T-cell (primary cell): ENCODE results near the gene EIF4G3. TPM values are rescaled to one million over a fixed set of nuclear protein-coding genes. Genes with fewer than 3 reads are reported as not detected.

Source experiments
- ATAC-seq, 4 experiments: fragments of 200-7000 bp in 3 of 4; fragments of 150-1000 bp in 1 of 4; cut with Tn5 transposase; replicated peaks in 1 of 4; 1 replicate in 3 of 4; 2 replicates in 1 of 4; pipeline ENCODE4 v1.10.0; 2021; ENCODE audit warnings: moderate library complexity in 3 of 4, mild to moderate bottlenecking in 2 of 4, moderate number of reproducible peaks in 1 of 4
- CTCF ChIA-PET, 2 donors: fragments of 300-600 bp; sonication (Branson Sonifier 250); formaldehyde crosslinking; loops; one replicate each; lab custom pipeline; 2022; ENCODE audit warnings: antibody characterized with exemption in 2 of 2; lab: Charles Lee
- POLR2A ChIA-PET, 2 donors: fragments of 300-600 bp; sonication (Branson Sonifier 250); formaldehyde crosslinking; loops; one replicate each; lab custom pipeline; 2022; ENCODE audit warnings: antibody characterized with exemption in 2 of 2; lab: Charles Lee
- DNase-seq, 35 experiments: peaks; one replicate each; pipeline versions ENCODE4 v3.0.0 to v3.0.0-alpha.2; 2013 to 2023
- H3K27ac ChIP-seq: one replicate; pipeline ENCODE4 v1.5.1; 2013; ENCODE audit warnings: low read length
- H3K27me3 ChIP-seq, 2 experiments: replicated peaks in 1 of 2; 1 replicate in 1 of 2; 2 replicates in 1 of 2; pipeline versions ENCODE4 v1.6.1 to v1.7.0; 2013; ENCODE audit warnings: low read length in 1 of 2, mixed read lengths in 1 of 2; ENCODE audit not compliant: control insufficient read depth in 2 of 2, insufficient read depth in 2 of 2; ENCODE audit errors: extremely low read depth in 1 of 2
- H3K36me3 ChIP-seq, 2 donors: 1 replicate in 1 of 2; 2 replicates in 1 of 2; pipeline versions ENCODE4 v1.6.1 to v1.7.0; 2013; ENCODE audit warnings: low read length in 1 of 2; ENCODE audit not compliant: control insufficient read depth in 2 of 2, insufficient read depth in 1 of 2; ENCODE audit errors: extremely low read depth in 1 of 2
- H3K4me1 ChIP-seq, 2 experiments: 1 replicate in 1 of 2; 2 replicates in 1 of 2; pipeline versions ENCODE4 v1.6.1 to v1.7.0; 2013; ENCODE audit warnings: low read length in 2 of 2, mixed read lengths in 1 of 2; ENCODE audit not compliant: insufficient read depth in 2 of 2, control insufficient read depth in 1 of 2; ENCODE audit errors: extremely low read depth in 1 of 2
- H3K4me3 ChIP-seq, 2 donors: 1 replicate in 1 of 2; 2 replicates in 1 of 2; pipeline versions ENCODE4 v1.5.1 to v1.7.0; 2013; ENCODE audit warnings: mild to moderate bottlenecking in 2 of 2, low read length in 1 of 2, moderate library complexity in 1 of 2; ENCODE audit not compliant: control insufficient read depth in 1 of 2; ENCODE audit errors: extremely low read depth in 1 of 2
- H3K9me3 ChIP-seq: 2 replicates; pipeline ENCODE4 v1.7.0; 2013
- H3K27ac Mint-ChIP-seq, 2 donors: one replicate each; pipeline ENCODE4 v1.8.0; 2020 to 2021; ENCODE audit warnings: mild to moderate bottlenecking in 2 of 2, mixed read lengths in 2 of 2
- H3K27me3 Mint-ChIP-seq, 2 donors: one replicate each; pipeline ENCODE4 v1.8.0; 2021 to 2022; ENCODE audit warnings: mixed read lengths in 2 of 2
- H3K36me3 Mint-ChIP-seq: one replicate; pipeline ENCODE4 v1.8.0; 2021; ENCODE audit warnings: mixed read lengths
- H3K4me1 Mint-ChIP-seq, 3 donors: one replicate each; pipeline ENCODE4 v1.8.0; 2020 to 2022; ENCODE audit warnings: mixed read lengths in 3 of 3, mild to moderate bottlenecking in 1 of 3
- H3K4me3 Mint-ChIP-seq, 3 donors: one replicate each; pipeline ENCODE4 v1.8.0; 2020 to 2022; ENCODE audit warnings: mild to moderate bottlenecking in 3 of 3, mixed read lengths in 3 of 3, moderate library complexity in 3 of 3
- H3K9me3 Mint-ChIP-seq, 3 donors: one replicate each; pipeline ENCODE4 v1.8.0; 2020 to 2022; ENCODE audit warnings: mixed read lengths in 3 of 3
- WGBS: methylation state at CpG from one replicate; pipeline ENCODE4 v1.1.5; 2013; ENCODE audit warnings: missing lambda C conversion rate; ENCODE audit not compliant: insufficient coverage; 5-methylcytosine and 5-hydroxymethylcytosine counted together
- total RNA-seq, 35 experiments: library from RNA in 6 of 35; stranded (reverse) in 6 of 35; fragments of 120-200 nt in 1 of 35; gene quantifications; one replicate each; pipeline versions ENCODE4 v1.2.1 to v1.2.4 and lab custom pipeline; 2013 to 2026

Gene EIF4G3
- total RNA-seq, 5 donors from 2014 or later (not counting 1 experiment from before 2014, with no cell fraction given), result 16.8 to 34.1 (median 20.8) TPM

DNA sequence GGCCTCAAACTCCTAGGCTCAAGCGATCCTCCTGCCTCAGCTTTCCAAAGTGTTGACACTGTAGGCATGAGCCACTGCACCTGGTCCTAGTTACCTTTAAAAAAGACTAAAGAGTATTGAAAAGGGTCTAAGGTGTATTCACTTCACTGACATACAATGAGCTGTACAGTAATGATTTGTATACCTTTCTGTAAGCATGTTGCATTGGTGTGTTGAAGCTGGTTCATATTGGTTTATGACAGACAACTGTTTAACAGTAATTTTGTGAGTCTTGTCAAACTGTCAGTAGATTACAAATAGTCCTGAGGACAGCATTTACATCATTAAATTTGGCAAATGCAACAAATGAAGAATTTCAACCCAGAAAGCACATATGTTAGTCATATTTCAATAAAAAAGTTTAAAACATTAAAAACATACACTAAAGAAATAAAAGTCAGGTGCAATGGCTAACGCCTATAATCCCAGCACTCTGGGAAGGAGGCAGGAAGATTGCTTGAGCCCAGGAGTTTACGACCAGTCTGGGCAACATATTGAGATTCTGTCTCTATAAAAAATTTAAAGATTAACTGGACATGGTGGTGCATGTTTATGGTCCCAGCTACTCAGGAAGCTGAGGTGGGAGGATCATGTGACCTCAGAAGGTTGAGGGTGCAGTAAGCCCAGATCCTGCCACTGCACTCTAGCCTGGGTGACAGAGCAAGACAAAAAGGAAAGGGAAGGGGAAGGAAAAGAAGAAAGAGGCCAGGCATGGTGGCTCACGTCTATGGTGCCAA, 301.3 kb downstream of the EIF4G3 start:
- Mint-ChIP-seq H3K27me3 (no peaks in the 10 kb centered on the region), H3K4me1 (peaks cover 0 to 6% (median 0%) of the 10 kb centered on the region in 3 donors), H3K4me3 (no peak overlapping the region), H3K36me3 (peaks cover 41% of the 10 kb centered on the region), H3K27ac (no peak overlapping the region), H3K9me3 (no peaks in the 10 kb centered on the region)
- DNase-seq, result no peak
- H3K4me1 ChIP-seq, result no peaks in the 10 kb centered on the region
- ChIA-PET POLR2A (no interaction called here), CTCF (no interaction called here)
- no peak for ATAC-seq
- H3K27me3 ChIP-seq, result no peaks in the 10 kb centered on the region
- peaks cover 5 to 8% of the 10 kb centered on the region in 2 donors for H3K36me3 ChIP-seq
- WGBS, result 94% methylated on average over 2 of the region's 4 CpGs
- H3K27ac ChIP-seq, result no peak overlapping the region
- no peak overlapping the region for H3K4me3 ChIP-seq
- H3K9me3 ChIP-seq, result no peaks in the 10 kb centered on the region

DNA sequence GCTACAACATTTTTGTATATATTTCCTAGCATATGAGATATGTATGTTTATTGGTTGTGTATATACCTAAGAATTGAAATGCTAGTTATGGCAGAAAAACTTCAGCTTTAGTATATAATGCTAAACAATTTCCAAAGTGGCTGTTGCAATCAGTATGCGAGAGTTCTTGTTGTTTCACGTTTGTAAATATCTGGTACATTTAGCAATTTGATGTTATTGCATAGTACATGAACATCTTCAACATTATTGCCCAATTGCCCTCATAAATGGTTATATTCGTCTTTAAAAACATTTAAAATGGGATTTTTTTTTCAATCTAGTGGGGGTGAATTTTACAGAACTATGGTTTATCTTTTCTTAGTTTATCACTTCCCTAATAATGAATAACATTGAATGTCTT, 303.4 kb downstream of the EIF4G3 start:
- H3K36me3 ChIP-seq, result peaks cover under 1 to 5% of the 10 kb centered on the region in 2 donors
- no peak overlapping the region for H3K4me3 Mint-ChIP-seq
- CTCF ChIA-PET, result no interaction called here
- H3K27me3 Mint-ChIP-seq, result no peaks in the 10 kb centered on the region
- no CpG with 5 or more reads among the region's 3 CpGs for WGBS
- ATAC-seq, result no peak
- no peaks in the 10 kb centered on the region for H3K4me1 ChIP-seq
- peaks cover 0 to 6% (median 0%) of the 10 kb centered on the region in 3 donors for H3K4me1 Mint-ChIP-seq
- H3K36me3 Mint-ChIP-seq, result peaks cover 38% of the 10 kb centered on the region
- no peak overlapping the region for H3K27ac ChIP-seq
- POLR2A ChIA-PET, result no interaction called here
- no peak overlapping the region for H3K27ac Mint-ChIP-seq
- no peaks in the 10 kb centered on the region for H3K9me3 ChIP-seq
- H3K4me3 ChIP-seq, result no peak overlapping the region
- no peak for DNase-seq
- H3K9me3 Mint-ChIP-seq, result no peaks in the 10 kb centered on the region
- H3K27me3 ChIP-seq, result no peaks in the 10 kb centered on the region

DNA sequence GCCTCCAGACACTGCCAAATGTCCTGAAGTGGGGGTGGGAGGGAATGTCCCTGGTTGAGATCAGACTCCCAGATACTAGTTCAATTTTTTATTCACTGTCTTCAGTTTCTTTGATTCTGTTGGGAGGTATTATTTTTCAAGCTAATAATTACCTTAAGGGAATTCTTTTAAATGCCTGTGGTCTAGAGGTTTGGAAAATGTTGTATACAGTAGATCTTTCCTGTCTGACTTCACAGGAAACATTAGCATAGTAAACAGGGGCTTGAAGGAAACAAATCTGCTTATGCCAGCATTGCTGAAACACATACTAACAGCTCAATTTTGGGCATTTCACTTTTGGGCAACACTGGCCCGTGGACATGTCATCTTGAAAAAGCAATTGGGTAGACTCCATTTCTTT, 305.3 kb downstream of the EIF4G3 start:
- ChIA-PET POLR2A (no interaction called here), CTCF (no interaction called here)
- no peaks in the 10 kb centered on the region for H3K27me3 Mint-ChIP-seq
- Histone ChIP-seq H3K27ac (no peak overlapping the region), H3K27me3 (no peaks in the 10 kb centered on the region), H3K4me3 (no peak overlapping the region), H3K36me3 (no peaks in the 10 kb centered on the region), H3K4me1 (no peaks in the 10 kb centered on the region), H3K9me3 (no peaks in the 10 kb centered on the region)
- peaks cover 0 to 6% (median 0%) of the 10 kb centered on the region in 3 donors for H3K4me1 Mint-ChIP-seq
- no peaks in the 10 kb centered on the region for H3K9me3 Mint-ChIP-seq
- ATAC-seq (no peak), DNase-seq (no peak)
- no peak overlapping the region for H3K27ac Mint-ChIP-seq
- WGBS, result 45% methylated on average over 1 of the region's 1 CpG
- peaks cover 31% of the 10 kb centered on the region for H3K36me3 Mint-ChIP-seq
- no peak overlapping the region for H3K4me3 Mint-ChIP-seq

DNA sequence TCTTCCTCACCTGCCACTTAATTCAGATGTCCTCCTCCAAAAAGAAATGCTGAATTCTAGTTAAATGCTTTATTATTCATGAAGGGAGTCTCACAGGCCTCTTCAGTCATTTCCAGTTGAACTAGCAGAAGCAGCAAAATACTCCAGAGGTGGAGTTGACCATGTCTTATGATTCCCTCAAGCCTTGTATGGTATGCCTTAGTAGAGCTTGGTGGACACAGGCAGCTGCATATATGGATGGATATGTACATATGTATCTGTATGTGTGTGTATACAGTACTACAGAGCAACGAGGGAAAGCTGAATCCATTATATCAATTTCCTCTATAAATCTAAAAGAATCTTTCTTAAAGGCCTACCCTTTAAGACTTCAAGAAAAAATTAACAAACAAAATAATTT, 306.0 kb downstream of the EIF4G3 start:
- Mint-ChIP-seq H3K36me3 (peaks cover 33% of the 10 kb centered on the region), H3K4me3 (no peak overlapping the region), H3K9me3 (no peaks in the 10 kb centered on the region), H3K27me3 (no peaks in the 10 kb centered on the region), H3K27ac (no peak overlapping the region), H3K4me1 (peaks cover 0 to 6% (median 0%) of the 10 kb centered on the region in 3 donors)
- no peaks in the 10 kb centered on the region for H3K4me1 ChIP-seq
- H3K27me3 ChIP-seq, result no peaks in the 10 kb centered on the region
- no CpG with 5 or more reads among the region's 1 CpG for WGBS
- H3K4me3 ChIP-seq, result no peak overlapping the region
- no peak for ATAC-seq
- H3K36me3 ChIP-seq, result no peaks in the 10 kb centered on the region
- ChIA-PET CTCF (no interaction called here), POLR2A (no interaction called here)
- DNase-seq, result no peak
- H3K27ac ChIP-seq, result no peak overlapping the region
- H3K9me3 ChIP-seq, result no peaks in the 10 kb centered on the region

DNA sequence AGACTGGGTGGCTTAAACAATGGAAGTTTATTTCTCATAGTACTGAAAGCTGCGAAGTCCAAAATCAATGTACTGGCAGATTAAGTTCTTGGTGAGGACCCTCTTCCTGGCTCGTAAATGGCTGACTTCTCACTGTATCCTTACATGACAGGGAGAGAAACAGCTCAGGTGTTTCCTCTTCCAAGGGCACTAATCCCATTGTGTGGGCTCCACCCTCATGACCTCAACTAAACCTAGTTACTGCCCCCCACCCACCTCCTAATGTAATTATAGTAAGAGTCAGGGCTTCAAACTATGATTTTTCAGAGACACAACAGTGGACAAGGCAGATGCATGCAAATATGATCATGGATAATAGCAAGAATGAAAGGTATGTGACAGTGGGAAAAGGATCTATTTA, 308.4 kb downstream of the EIF4G3 start:
- peaks cover 0 to 16% of the 10 kb centered on the region in 2 donors for H3K36me3 ChIP-seq
- no peak overlapping the region for H3K4me3 ChIP-seq
- Mint-ChIP-seq H3K9me3 (no peaks in the 10 kb centered on the region), H3K27me3 (no peaks in the 10 kb centered on the region), H3K4me1 (no peaks in the 10 kb centered on the region), H3K4me3 (no peak overlapping the region), H3K36me3 (peaks cover 31% of the 10 kb centered on the region), H3K27ac (no peak overlapping the region)
- no CpG with 5 or more reads among the region's 2 CpGs for WGBS
- CTCF ChIA-PET, result no interaction called here
- DNase-seq (no peak), ATAC-seq (no peak)
- H3K27ac ChIP-seq, result no peak overlapping the region
- POLR2A ChIA-PET, result interaction anchor here in 1 of 2 donors (0.6 kb wide), 1 partner anchor 14 kb away, joined by 3 read pairs; no protein-coding TSS in a partner anchor
- H3K27me3 ChIP-seq, result no peaks in the 10 kb centered on the region
- H3K9me3 ChIP-seq, result no peaks in the 10 kb centered on the region
- H3K4me1 ChIP-seq, result no peaks in the 10 kb centered on the region

DNA sequence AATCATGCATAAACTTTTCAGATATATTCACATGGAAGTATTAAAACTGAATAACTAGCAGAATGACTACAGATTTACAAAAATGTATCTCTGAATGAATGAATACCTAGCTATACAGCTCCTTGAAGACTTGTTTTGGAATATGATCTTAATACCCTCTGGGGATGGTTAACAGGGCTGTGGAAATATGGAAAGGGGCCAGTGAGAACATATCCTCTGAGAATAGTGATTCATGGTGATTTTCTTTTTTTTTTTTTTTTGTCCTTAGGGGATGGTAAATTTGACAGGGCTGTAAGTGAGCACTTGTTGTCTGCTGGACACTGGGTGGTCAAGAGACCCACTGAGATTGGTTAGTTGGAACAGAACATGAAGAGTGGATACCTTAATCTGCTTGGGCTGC, 308.9 kb downstream of the EIF4G3 start:
- no peak overlapping the region for H3K4me3 Mint-ChIP-seq

More for the DNA sequence above, 308.9 kb downstream of the EIF4G3 start:
- Mint-ChIP-seq H3K27ac (no peak overlapping the region), H3K36me3 (peaks cover 28% of the 10 kb centered on the region), H3K9me3 (no peaks in the 10 kb centered on the region), H3K4me1 (no peaks in the 10 kb centered on the region), H3K27me3 (no peaks in the 10 kb centered on the region)
- Histone ChIP-seq H3K9me3 (no peaks in the 10 kb centered on the region), H3K36me3 (peaks cover 0 to 16% of the 10 kb centered on the region in 2 donors), H3K4me1 (no peaks in the 10 kb centered on the region), H3K27me3 (no peaks in the 10 kb centered on the region), H3K27ac (no peak overlapping the region), H3K4me3 (no peak overlapping the region)
- ChIA-PET POLR2A (no interaction called here), CTCF (interaction anchor here in 1 of 2 donors (0.6 kb wide), 1 partner anchor 1122 kb away, joined by 3 read pairs; no protein-coding TSS in a partner anchor)
- DNase-seq (no peak), ATAC-seq (no peak)
